HTERT RPE-1 (cell line): Measurements from ENCODE around the gene TNPO2.
"Not testable (repeated sequence)": the region's sequence is repeated elsewhere in the genome, so short reads cannot be mapped to it uniquely, and the experiment has no call there.

Experiments
- in situ Hi-C: fragments of 300-500 bp; cut with MboI; formaldehyde crosslinking; loops from 4 replicates; pipeline ENCODE4 v1.14.3; 2020; ENCODE audit warnings: low sequenced_read_pairs

Gene TNPO2

DNA sequence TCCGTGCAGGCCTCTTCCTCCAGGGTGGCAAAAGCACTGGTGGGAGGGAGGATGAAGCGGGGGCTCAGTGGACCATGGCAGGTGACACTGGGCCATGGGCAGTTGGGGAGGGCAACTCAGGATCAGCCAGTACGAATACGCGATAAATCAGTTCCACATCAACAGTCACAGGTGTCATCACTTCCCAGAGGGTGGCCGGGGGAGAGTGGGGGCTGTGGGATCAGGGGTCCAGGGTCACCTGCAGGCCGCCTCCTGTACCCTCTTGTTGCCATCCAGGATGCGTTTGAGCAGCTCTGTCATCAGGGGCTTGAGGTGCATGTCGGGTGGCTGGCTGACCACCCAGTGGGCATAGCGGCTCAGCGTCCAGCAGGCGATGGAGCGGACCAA lies 17.4 kb downstream of the TNPO2 start:
- in situ Hi-C loops: no loop called here

DNA sequence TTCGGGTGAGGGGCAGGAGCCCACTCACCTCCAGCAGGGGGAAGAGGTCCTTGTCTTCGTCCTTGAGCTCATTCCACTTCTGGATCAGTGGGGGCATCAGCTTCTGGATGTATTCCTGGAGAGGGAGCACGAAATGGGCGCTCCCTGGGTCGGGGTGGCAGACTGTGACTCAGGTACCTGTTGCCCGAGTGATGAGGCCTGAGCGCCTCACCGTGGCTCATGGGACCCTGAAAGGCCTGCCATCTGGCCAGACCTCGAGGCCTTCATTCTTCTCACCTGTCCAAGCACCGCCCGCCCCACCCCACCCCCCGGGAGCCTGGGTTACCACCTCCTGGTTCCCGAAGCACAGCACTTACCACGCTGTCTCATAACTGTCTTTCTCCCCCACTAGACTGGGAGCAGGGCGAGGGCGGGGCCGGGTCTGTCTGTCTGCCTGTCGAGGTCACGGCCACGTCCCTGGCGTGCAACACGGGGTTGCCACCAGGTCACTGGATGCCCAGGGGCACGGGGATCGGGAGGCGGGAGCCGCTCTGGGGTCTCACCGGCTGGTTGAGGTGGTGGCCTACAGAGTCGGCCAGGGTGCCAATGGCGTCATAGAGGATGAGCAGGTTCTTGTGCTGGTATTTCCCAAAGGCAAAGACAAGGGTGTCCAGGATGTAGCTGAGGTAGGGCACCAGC lies 17.9 kb downstream of the TNPO2 start:
- in situ Hi-C loops: no loop called here

DNA sequence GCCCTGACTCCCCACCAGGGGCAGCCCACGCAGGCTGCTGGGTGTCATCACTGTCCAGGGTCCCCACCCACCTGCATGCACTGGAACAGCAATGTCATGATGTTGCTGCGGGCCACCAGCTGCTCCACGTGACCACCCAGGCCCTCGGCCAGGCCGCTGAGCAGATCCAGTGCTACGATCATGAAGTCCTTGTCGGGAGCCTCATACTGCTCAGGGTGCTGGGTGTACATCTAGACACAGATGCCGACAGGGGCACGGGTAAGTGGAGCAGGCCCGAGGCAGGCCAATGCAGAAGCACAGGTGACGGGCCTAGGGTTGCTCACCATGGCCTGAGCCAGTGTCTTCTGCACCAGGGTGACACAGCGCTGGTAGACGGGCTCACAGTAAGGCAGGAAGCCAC lies 18.6 kb downstream of the TNPO2 start:
- in situ Hi-C loops: no loop called here

DNA sequence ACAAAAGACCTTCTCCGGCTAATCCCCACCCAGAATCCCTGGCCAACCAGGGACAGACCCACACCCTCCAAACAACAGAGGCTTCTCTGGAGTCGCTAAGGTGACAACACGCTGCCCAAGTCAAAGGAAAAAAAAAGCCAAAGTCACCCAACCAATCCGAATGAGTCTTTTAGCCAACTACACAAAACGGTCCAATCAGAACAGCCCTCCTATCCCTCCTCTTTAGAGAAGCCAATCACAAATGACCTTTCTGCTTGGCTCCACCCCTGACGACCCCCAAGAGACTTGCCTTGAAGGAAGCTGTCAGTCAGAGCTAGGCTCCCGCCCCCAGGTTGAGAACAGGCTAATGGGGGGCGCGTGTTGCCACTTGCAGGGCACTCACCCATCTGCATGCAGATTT lies 20.7 kb downstream of the TNPO2 start:
- in situ Hi-C loops: no loop called here

DNA sequence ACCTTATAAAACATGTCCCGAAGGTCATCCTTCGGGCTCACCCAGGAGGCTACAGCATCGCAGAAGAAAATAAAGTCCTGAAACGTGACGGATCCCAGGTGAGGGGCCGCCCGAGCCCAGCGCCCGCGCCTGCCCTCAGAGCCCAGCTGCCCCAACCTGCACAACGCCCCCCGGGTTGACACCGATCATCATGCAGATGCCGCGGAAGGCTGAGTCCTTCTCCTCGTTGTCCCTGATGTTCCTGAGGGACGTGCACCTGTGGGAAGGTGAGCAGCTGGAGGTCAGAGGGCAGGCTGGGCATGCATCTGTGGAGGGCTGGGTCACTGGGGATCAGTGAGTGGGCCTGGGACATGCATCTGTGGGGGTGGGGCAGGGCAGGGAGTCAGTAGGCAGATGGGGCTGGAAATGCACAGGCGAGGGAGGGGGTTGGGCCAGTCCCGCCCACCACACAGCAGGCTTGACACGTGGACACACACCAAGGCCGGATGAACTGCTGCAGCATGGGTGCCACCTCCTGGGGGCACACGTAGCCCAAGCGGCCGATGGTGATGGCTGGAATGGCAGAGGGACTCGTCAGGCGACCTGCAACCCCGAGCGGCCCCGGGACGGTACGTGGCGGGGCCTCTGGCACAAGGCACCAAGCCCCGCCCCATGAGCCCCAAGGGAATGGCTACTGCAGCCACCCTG lies 22.0 kb downstream of the TNPO2 start:
- in situ Hi-C loops: no loop called here

DNA sequence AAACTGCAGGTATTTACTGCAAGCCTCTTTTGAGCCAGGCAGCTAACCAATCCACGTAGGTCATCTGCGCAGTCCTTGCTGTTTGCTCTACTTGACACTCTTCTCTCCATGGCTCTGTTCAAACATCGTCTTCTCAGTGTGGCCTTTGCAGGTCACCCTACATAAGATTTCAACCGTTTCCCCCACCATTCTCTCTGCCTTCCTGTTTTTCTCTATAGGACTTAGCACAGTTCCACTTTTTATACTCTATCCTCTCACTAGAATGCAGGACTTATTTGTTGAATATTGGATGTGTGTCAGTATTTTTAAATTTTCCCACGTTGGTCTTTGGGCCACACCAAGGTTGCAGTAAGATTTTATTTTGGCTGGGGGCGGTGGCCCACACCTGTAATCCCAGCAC lies 25.6 kb downstream of the TNPO2 start:
- in situ Hi-C loops: no loop called here

DNA sequence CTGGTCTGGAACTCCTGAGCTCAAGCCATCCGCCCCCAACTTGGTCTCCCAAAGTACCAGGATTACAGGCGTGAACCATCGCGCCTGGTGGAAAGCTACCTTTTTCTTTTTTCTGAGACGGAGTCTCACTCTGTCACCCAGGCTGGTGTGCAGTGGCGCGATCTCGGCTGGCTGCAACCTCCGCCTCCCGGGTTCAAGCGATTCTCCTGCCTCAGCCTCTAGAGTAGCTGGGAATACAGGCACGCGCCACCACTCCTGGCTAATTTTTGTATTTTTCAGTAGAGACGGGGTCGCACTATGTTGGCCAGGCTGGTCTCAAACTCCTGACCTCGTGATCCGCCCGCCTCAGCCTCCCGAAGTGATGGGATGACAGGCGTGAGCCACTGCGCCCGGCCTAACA lies 26.3 kb downstream of the TNPO2 start:
- in situ Hi-C loops: not testable (repeated sequence)

DNA sequence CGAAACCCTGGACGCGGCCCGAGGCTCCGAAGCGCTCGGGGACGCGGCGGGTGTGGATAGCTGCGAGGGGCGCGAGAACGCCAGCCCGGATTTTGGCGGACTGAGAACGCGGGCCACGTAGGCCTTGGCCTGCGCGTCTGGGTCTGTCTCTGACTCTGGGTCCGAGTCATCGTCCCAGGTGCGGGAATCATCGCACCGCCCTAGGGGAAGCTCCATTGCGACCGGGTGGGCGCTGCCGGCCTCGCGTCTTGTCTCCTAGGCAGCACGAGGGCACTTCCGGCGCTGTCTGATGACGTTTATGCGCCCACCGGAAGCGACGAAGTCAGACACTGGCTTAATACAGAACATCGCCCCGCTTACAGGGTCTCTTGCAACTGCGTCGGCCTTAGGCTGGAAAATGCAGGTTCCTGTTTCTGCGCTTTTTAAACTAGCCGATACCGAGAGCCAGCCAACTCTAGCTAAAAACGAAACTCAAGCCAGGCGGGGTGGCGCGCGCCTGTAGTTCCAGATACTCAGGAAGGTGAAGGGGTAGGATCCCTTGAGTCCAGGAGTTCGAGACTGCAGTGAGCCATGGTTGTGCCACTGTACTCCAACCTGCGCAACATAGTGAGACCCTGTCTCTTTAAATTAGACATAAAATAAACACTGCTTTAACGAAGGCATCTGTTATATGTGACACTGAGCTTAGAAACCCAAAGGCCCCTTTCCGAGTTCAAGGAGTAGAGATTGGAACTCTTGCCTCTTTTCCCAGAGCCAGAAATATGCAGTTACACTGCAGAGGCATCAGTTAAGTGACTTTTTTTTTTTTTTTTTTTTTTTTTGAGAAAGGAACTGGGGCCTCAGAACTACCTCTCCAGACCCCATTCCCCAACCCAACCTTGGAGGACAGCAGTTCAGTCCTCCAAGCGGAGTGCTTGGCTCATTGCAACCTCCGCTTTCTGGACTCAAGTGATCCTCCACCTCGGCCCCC lies 27.1 kb downstream of the TNPO2 start, which contains the start of gene FBXW9:
FBXW9 (minus strand) TSS at position 266 of the 970 bp plus-strand sequence; CDS start at position 216, 50 bp downstream.
- in situ Hi-C loops: no loop called here

DNA sequence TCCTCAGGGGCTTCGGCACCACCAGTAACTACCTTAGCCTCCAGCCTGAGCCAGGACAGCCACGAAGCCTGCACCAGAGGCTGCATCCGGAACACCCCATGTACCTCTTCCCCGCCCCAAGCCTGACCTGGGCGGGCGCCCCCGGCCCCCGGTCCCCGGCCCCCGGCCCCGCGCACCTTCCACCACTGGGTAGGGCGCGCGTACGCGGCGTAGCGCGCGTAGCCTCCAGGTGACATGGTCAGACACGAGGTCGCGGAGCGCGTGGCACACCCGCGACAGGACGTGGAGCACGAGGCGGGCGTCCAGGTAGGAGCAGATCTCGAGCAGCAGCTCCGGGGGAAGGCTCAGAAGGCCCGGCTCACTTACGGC lies 27.8 kb downstream of the TNPO2 start:
- in situ Hi-C loops: no loop called here

DNA sequence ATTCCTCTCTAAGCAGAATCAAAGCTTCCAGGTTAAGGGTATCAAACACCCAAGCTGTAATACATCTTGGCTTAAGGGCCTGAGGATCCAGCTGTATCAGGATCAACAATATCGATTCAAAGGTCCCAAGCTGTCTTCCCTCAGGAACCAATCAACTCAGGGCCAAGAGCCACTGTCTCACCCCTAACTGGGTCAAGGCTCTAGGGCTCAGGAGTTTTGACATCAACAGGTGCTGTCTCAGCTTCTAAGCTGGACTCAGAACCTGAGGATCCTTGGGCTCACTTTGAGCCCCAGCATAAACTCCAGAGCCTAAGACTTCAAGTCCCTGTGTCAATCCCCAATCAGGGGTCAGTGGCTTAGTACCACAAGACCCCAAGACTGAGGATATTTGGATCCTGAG lies 28.2 kb downstream of the TNPO2 start:
- in situ Hi-C loops: no loop called here

DNA sequence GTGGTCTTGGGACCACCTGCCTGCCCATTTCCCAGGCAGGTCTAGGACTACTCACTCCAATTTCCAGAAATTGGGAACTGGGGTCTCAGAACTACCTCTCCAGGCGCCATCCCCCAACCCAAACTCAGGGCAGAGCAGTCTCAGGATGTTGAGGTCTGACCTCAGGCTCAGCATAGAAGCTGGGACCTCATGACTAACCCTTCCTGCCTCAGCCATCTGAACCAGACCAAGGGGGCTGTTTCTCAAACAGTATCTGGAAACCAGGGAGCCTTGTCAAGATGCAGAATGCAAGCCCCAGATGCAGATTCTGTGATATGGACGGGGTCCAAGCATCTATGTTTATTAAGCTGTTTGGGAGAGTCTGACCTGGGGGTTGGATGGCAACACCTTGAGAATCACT lies 28.6 kb downstream of the TNPO2 start:
- in situ Hi-C loops: no loop called here

DNA sequence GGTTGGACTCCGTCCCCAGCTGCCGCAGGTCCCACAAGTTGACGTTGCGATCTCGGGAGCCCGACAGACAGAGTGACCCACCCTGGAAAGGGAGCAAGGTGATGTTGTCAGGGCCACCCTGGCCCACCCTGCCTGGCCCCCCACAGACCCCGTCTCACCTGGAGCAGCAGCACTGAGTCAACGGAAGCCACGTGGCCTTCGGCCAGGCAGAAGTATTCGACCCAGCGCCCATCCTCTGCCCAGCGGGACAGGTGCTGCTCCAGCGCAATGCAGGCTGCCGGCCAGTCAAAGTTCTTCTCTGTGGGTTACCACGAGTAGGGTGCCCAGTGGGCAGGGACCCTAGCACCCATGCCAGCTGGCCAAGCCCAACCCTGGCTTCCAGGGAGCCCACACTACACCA lies 29.1 kb downstream of the TNPO2 start:
- in situ Hi-C loops: no loop called here

DNA sequence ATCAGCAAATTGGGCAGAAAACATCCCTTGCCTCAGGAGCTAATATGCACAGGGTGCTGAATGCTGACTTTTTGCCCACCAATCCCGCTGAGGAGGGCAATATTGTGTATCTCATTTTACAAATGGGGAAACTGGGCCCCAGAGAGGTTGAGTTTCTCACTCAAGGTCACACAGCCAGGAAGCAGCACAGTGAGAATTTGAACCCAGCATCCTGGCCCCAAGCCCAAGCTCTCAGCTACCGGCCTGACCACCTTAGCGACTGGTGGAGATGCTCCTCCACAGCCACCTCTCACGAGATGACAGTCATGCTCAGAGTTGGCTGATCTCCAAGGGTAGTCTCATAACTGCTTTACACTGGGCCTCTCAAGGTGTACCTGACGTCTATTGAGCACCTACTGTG lies 30.8 kb downstream of the TNPO2 start:
- in situ Hi-C loops: no loop called here

DNA sequence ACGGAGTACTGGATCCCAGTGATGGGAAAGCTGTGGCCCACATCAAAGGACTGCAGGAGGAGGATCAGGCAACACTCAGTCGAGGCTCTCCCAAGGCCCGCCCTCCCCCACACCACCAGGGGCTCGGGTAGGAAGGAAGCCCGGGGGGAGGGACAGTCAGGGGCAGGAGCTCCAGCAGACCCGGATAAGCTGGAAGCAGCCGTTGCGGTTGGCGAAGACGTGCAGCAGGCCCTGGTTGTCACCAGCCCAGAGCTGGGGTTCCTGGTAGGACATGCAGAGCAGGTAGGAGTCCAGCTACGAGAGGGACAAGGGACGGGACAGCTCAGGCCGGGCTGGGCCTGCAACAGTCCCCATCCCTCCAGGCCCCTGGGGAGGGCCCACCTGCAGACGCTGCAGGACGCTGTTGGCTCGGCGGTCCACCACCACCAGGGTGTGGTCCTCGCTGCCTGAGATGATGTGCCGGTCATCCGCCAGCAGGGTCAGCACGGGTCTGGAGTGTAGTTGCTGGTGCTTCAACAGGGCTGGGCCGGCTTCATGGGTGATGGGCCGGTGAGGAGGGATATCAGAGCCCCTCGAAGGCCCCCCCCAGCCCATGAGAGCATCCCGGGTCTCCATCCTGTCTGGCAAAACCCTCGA lies 34.0 kb downstream of the TNPO2 start:
- in situ Hi-C loops: no loop called here

DNA sequence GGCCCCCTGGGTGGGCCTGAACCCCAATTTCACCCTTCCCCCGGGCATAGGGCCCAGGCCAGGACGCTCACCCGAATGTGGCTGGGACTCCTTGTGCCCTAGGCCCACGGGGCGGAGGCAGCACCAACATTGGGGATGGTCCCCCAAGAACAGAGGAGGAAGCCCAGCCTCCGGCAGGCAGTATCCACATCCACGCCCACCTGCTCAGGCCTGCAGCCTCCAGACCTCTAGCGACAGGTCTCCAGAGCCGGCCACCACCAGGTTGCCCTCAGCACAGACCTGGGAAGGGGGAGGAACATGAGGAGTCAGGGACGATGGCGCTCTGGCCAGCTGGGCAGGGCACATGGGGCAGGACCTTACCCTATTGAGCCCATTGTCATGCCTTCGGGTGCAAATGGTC lies 34.7 kb downstream of the TNPO2 start:
- in situ Hi-C loops: no loop called here

DNA sequence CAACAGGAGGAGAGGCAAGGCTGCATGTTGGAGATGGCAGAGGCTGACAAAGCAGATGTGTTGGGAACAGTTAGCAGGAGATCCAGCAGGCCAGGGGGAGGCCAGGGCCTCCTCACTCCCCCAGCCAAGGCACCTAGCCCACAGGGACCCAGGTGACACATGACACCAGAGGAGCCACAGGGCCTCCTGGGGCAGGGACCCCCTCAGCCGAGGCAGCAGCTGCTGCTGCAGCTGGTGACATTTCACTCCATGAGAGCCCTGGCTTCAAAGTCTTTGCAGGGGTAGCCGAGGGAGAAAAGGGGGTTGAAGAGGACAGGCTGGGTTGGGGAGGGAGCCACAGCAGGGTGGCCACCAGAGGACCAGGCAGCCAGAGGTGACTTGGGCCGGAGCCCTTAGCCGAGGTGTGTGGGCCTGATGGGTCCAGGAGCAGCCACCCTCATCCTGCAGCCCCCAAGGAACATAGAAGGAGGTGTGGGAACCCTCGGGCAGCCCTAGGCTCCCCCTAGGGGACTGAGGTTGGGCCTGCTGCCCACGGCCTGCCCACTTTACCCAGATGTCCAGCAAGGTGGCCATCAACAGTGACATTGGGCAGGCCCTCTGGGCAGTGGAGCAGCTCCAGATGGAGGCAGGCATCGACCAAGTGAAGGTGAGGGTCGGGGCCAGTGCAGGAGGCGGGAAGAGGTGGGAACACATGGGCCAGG lies 36.1 kb downstream of the TNPO2 start, which contains the start of gene GNG14:
GNG14 (plus strand) TSS at position 503 of the 701 bp plus-strand sequence; CDS start at position 554, 51 bp downstream.
- in situ Hi-C loops: no loop called here

DNA sequence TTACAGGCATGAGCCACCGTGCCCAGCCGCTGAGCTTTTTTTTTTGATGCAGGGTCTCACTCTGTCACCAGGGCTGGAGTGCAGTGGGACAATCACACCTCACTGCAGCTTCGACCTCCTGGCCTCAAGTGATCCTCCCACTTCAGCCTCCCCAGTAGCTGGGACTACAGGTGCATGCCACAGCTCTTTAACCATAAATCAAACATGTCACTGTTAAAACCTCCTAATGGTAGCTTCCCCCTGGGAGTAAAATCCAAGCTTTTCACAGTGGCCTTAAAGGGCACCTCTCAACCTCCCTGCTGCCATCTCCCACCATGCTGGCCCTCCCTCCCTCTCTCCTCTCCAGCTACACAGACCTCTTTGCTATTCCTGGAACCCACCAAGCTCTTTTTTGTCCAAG lies 37.9 kb downstream of the TNPO2 start:
- in situ Hi-C loops: no loop called here

DNA sequence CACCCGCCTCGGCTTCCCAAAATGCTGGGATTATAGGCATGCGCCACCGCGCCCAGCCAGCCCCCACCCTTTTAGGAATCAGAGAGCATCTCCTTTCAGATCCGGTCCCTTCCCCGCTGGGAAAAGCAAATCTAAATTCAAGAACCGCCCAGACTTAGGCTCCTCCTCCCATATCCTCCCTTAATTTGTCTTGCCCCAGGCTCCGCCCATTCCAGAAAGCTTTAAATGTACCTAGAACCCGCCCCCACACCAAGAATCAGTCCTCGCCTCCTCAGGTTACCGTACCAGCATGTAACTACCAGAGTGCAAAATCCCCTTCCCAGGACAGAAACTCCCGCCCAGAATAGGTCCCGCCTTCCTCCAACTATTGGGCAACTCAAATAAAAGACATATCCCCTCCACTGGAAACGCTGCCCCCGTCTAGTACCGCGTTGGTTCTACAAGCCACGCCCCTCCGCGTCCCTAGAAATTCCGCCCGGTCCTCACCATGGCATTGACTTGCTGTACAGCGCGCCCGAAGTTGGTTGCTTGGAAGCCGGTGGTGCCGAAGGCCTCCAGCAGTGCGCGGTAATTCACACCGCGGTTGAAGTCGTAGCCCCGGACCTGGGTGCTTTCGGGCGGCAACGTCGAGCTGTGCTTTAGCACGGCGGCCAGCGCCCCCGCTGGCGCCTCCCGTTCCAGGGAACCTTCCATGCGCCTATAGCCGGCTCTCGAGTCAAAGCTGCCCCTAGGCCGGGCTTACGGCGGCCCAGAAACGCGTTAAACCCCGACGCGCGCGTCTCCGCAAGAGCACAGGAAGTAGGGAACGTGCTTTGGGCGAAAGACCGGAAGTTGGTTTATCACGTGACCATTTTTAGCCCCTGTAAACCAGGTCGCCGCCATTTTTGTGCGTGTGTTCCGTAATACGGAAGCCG lies 42.4 kb downstream of the TNPO2 start, which contains the start of gene DHPS:
DHPS (minus strand) TSS at position 807 of the 914 bp plus-strand sequence; CDS start at position 693, 114 bp downstream.
- in situ Hi-C loops: no loop called here

DNA sequence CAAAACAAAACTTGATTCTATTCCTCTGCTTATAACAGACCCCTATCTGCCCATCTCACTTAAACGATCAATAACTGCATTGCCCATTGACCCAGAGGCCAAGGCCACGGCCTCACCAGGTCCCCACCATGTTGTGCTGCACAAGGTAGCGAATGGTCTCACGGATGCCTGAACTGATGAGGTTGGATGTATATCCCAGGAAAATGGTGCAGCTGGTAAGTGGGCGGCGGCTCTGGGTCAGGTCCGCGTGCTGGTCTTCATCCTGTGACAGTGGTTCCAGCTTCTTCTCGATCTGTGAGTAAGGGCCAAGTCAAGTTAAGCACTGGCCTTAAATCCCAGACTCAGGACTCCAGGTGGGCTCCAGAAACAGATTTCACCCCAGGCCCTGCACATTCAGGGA lies 43.7 kb downstream of the TNPO2 start:
- in situ Hi-C loops: no loop called here
